Naive B cell (primary cell): Measurements from ENCODE around the gene CLEC2D. TPM values are rescaled to one million over a fixed set of nuclear protein-coding genes. Genes with fewer than 3 reads are reported as not detected.
"Not testable (repeated sequence)": the region's sequence is repeated elsewhere in the genome, so short reads cannot be mapped to it uniquely, and the experiment has no call there.

Experiments used
- ATAC-seq, 2 donors: fragments of 150-1000 bp; cut with Tn5 transposase; 2 replicates each; pipeline ENCODE4 v1.10.0; 2021; ENCODE audit warnings: low read depth in 2 of 2, mild to moderate bottlenecking in 2 of 2, moderate library complexity in 2 of 2
- DNase-seq: peaks from one replicate; pipeline ENCODE4 v3.0.0; 2022
- H3K27ac Mint-ChIP-seq, 6 donors: one replicate each; pipeline ENCODE4 v1.8.0; 2020 to 2022; ENCODE audit warnings: mild to moderate bottlenecking in 6 of 6, mixed read lengths in 6 of 6, moderate library complexity in 5 of 6, inconsistent platforms in 2 of 6
- H3K27me3 Mint-ChIP-seq, 3 donors: one replicate each; pipeline ENCODE4 v1.8.0; 2021 to 2022; ENCODE audit warnings: mixed read lengths in 3 of 3, mild to moderate bottlenecking in 1 of 3
- H3K36me3 Mint-ChIP-seq, 2 donors: one replicate each; pipeline ENCODE4 v1.8.0; 2020 to 2022; ENCODE audit warnings: mixed read lengths in 2 of 2, inconsistent platforms in 1 of 2, mild to moderate bottlenecking in 1 of 2
- H3K4me1 Mint-ChIP-seq, 3 donors: one replicate each; pipeline ENCODE4 v1.8.0; 2020 to 2022; ENCODE audit warnings: mixed read lengths in 3 of 3, inconsistent platforms in 1 of 3, mild to moderate bottlenecking in 1 of 3, moderate library complexity in 1 of 3
- H3K4me3 Mint-ChIP-seq, 8 donors: one replicate each; pipeline ENCODE4 v1.8.0; 2020 to 2022; ENCODE audit warnings: mild to moderate bottlenecking in 8 of 8, mixed read lengths in 8 of 8, moderate library complexity in 8 of 8, inconsistent platforms in 2 of 8
- H3K9me3 Mint-ChIP-seq, 7 donors: one replicate each; pipeline ENCODE4 v1.8.0; 2020 to 2022; ENCODE audit warnings: mixed read lengths in 7 of 7, mild to moderate bottlenecking in 5 of 7, inconsistent platforms in 2 of 7, moderate library complexity in 1 of 7
- polyA plus RNA-seq, 6 donors: library from polyadenylated mRNA; unstranded; fragments of 300-500 nt; fragmentation: Illumina TruSeq; gene quantifications; one replicate each; pipeline ENCODE4 v1.2.3, GENCODE V29; 2021; ENCODE audit warnings: low read depth in 6 of 6

Gene CLEC2D
- polyA plus RNA-seq, 6 donors from 2014 or later, result 329 to 467 (median 350) TPM

GRCh38 chr12:9695150-9695549, 25.6 kb downstream of the CLEC2D start:
- H3K27me3 Mint-ChIP-seq, H3K4me3 Mint-ChIP-seq, ATAC-seq, DNase-seq: not testable (repeated sequence)
- Mint-ChIP-seq H3K4me1 (peaks cover 34 to 64% (median 39%) of the 10 kb centered on the region in 3 donors), H3K27ac (peak overlapping the region in 4 of 6 donors; percentile 28 to 95 (median 76)), H3K36me3 (peaks cover 55 to 63% of the 10 kb centered on the region in 2 donors), H3K9me3 (peaks cover 2 to 15% (median 7%) of the 10 kb centered on the region in 7 donors)

GRCh38 chr12:9695661-9696060, 26.1 kb downstream of the CLEC2D start:
- DNase-seq, H3K27me3 Mint-ChIP-seq: not testable (repeated sequence)
- peak in 1 of 2 donors; percentile 35 for ATAC-seq
- peaks cover 54 to 60% of the 10 kb centered on the region in 2 donors for H3K36me3 Mint-ChIP-seq
- peak overlapping the region in 3 of 8 donors; percentile 27 to 52 (median 27) for H3K4me3 Mint-ChIP-seq
- peak overlapping the region; percentile 28 to 95 (median 73) for H3K27ac Mint-ChIP-seq
- peaks cover 2 to 15% (median 7%) of the 10 kb centered on the region in 7 donors for H3K9me3 Mint-ChIP-seq
- peaks cover 37 to 69% (median 43%) of the 10 kb centered on the region in 3 donors for H3K4me1 Mint-ChIP-seq

- no peak for DNase-seq
- H3K4me1 Mint-ChIP-seq, result peaks cover 50 to 81% (median 60%) of the 10 kb centered on the region in 3 donors
- peaks cover 35 to 42% of the 10 kb centered on the region in 2 donors for H3K36me3 Mint-ChIP-seq
- H3K4me3 Mint-ChIP-seq, result peak overlapping the region in 1 of 8 donors; percentile 14
- peaks cover 2 to 15% (median 7%) of the 10 kb centered on the region in 7 donors for H3K9me3 Mint-ChIP-seq
- ATAC-seq, result no peak
- H3K27ac Mint-ChIP-seq, result peak overlapping the region in 4 of 6 donors; percentile 1 to 53 (median 22)
- no peaks in the 10 kb centered on the region for H3K27me3 Mint-ChIP-seq
Measured at GRCh38 chr12:9697619-9698018, 28.1 kb downstream of the CLEC2D start.

GRCh38 chr12:9698681-9699080, 29.2 kb downstream of the CLEC2D start:
- Mint-ChIP-seq H3K4me3 (peak overlapping the region in 1 of 8 donors; percentile 43), H3K36me3 (peaks cover 30 to 37% of the 10 kb centered on the region in 2 donors), H3K27ac (peak overlapping the region in 4 of 6 donors; percentile 11 to 88 (median 22)), H3K27me3 (no peaks in the 10 kb centered on the region), H3K9me3 (peaks cover 2 to 15% (median 7%) of the 10 kb centered on the region in 7 donors), H3K4me1 (peaks cover 54 to 80% (median 62%) of the 10 kb centered on the region in 3 donors)
- ATAC-seq (no peak), DNase-seq (no peak)

GRCh38 chr12:9699269-9699897, 29.9 kb downstream of the CLEC2D start:
- peaks cover 55 to 76% (median 57%) of the 10 kb centered on the region in 3 donors for H3K4me1 Mint-ChIP-seq
- H3K4me3 Mint-ChIP-seq, result no peak overlapping the region
- no peaks in the 10 kb centered on the region for H3K27me3 Mint-ChIP-seq
- H3K9me3 Mint-ChIP-seq, result peaks cover 2 to 15% (median 7%) of the 10 kb centered on the region in 7 donors
- no peak for DNase-seq
- ATAC-seq, result no peak
- peaks cover 30 to 33% of the 10 kb centered on the region in 2 donors for H3K36me3 Mint-ChIP-seq
- H3K27ac Mint-ChIP-seq, result peak overlapping the region in 4 of 6 donors; percentile 13 to 88 (median 48)

- no peak overlapping the region for H3K4me3 Mint-ChIP-seq
- no peak for DNase-seq
- ATAC-seq, result no peak
- H3K4me1 Mint-ChIP-seq, result peaks cover 54 to 76% (median 60%) of the 10 kb centered on the region in 3 donors
- no peaks in the 10 kb centered on the region for H3K27me3 Mint-ChIP-seq
- peaks cover 26 to 29% of the 10 kb centered on the region in 2 donors for H3K36me3 Mint-ChIP-seq
- H3K9me3 Mint-ChIP-seq, result peaks cover 2 to 15% (median 7%) of the 10 kb centered on the region in 7 donors
- peak overlapping the region in 5 of 6 donors; percentile 17 to 88 (median 68) for H3K27ac Mint-ChIP-seq
Measured at GRCh38 chr12:9699898-9700605, 30.5 kb downstream of the CLEC2D start.

GRCh38 chr12:9700606-9700956, 31.1 kb downstream of the CLEC2D start:
- H3K27ac Mint-ChIP-seq, result peak overlapping the region in 4 of 6 donors; percentile 35 to 96 (median 80)

GRCh38 chr12:9701380-9702154, 32.1 kb downstream of the CLEC2D start:
- H3K27ac Mint-ChIP-seq, result peak overlapping the region; percentile 55 to 96 (median 90)
- H3K36me3 Mint-ChIP-seq, result peaks cover 14 to 17% of the 10 kb centered on the region in 2 donors
- H3K27me3 Mint-ChIP-seq, result no peaks in the 10 kb centered on the region
- ATAC-seq (peak; percentile 52 to 66), DNase-seq (no peak)
- peaks cover 0 to 12% (median 5%) of the 10 kb centered on the region in 7 donors for H3K9me3 Mint-ChIP-seq
- peaks cover 61 to 78% (median 68%) of the 10 kb centered on the region in 3 donors for H3K4me1 Mint-ChIP-seq
- peak overlapping the region; percentile 12 to 85 (median 66) for H3K4me3 Mint-ChIP-seq

More at GRCh38 chr12:9700606-9700956, 31.1 kb downstream of the CLEC2D start:
- no peak for DNase-seq
- peaks cover 21 to 24% of the 10 kb centered on the region in 2 donors for H3K36me3 Mint-ChIP-seq
- peaks cover 54 to 76% (median 61%) of the 10 kb centered on the region in 3 donors for H3K4me1 Mint-ChIP-seq
- peak overlapping the region in 3 of 8 donors; percentile 48 to 77 (median 54) for H3K4me3 Mint-ChIP-seq
- no peaks in the 10 kb centered on the region for H3K27me3 Mint-ChIP-seq
- H3K9me3 Mint-ChIP-seq, result peaks cover 2 to 13% (median 7%) of the 10 kb centered on the region in 7 donors
- ATAC-seq, result no peak

- no peaks in the 10 kb centered on the region for H3K27me3 Mint-ChIP-seq
- ATAC-seq (peak; percentile 52 to 67), DNase-seq (no peak)
- peak overlapping the region; percentile 5 to 85 (median 69) for H3K4me3 Mint-ChIP-seq
- peaks cover 64 to 85% (median 73%) of the 10 kb centered on the region in 3 donors for H3K4me1 Mint-ChIP-seq
- H3K27ac Mint-ChIP-seq, result peak overlapping the region; percentile 85 to 96 (median 92)
- peaks cover 7 to 11% of the 10 kb centered on the region in 2 donors for H3K36me3 Mint-ChIP-seq
- peaks cover 0 to 11% (median 4%) of the 10 kb centered on the region in 7 donors for H3K9me3 Mint-ChIP-seq
Measured at GRCh38 chr12:9702255-9702654, 32.7 kb downstream of the CLEC2D start.

GRCh38 chr12:9704561-9704960, 35.0 kb downstream of the CLEC2D start:
- Mint-ChIP-seq H3K4me1 (peaks cover 69 to 88% (median 80%) of the 10 kb centered on the region in 3 donors), H3K27ac (peak overlapping the region in 3 of 6 donors; percentile 36 to 90 (median 39))
- DNase-seq, ATAC-seq, H3K9me3 Mint-ChIP-seq, H3K27me3 Mint-ChIP-seq, H3K4me3 Mint-ChIP-seq, H3K36me3 Mint-ChIP-seq: not testable (repeated sequence)

- Mint-ChIP-seq H3K9me3 (peaks cover 0 to 9% (median 0%) of the 10 kb centered on the region in 7 donors), H3K27ac (peak overlapping the region; percentile 86 to 99 (median 92)), H3K4me3 (peak overlapping the region; percentile 11 to 89 (median 73)), H3K4me1 (peaks cover 68 to 88% (median 81%) of the 10 kb centered on the region in 3 donors), H3K36me3 (peaks cover 7 to 10% of the 10 kb centered on the region in 2 donors), H3K27me3 (no peaks in the 10 kb centered on the region)
- ATAC-seq, result peak in 1 of 2 donors; percentile 17
- peak; percentile 48 for DNase-seq
Measured at GRCh38 chr12:9706086-9706685, 36.7 kb downstream of the CLEC2D start.

GRCh38 chr12:9707356-9707755, 37.8 kb downstream of the CLEC2D start:
- H3K4me3 Mint-ChIP-seq, result peak overlapping the region in 7 of 8 donors; percentile 44 to 85 (median 71)
- no peaks in the 10 kb centered on the region for H3K27me3 Mint-ChIP-seq
- H3K9me3 Mint-ChIP-seq, result peaks cover 0 to 9% (median 0%) of the 10 kb centered on the region in 7 donors
- ATAC-seq (peak; percentile 64 to 75), DNase-seq (no peak)
- peak overlapping the region; percentile 90 to 99 (median 96) for H3K27ac Mint-ChIP-seq
- peaks cover 63 to 88% (median 82%) of the 10 kb centered on the region in 3 donors for H3K4me1 Mint-ChIP-seq
- H3K36me3 Mint-ChIP-seq, result peaks cover 7 to 10% of the 10 kb centered on the region in 2 donors
